NB4 (cell line): ENCODE measurements around the gene RARG.

Experiments used
- DNase-seq: peaks from one replicate; pipeline ENCODE4 v3.0.0; 2010; ENCODE audit warnings: low read depth
- H3K4me3 ChIP-seq: one replicate; pipeline ENCODE4 v1.5.1; 2011; ENCODE audit warnings: mild to moderate bottlenecking, low read depth, low read length, moderate library complexity
- CTCF ChIP-seq: IDR thresholded peaks from one replicate; pipeline ENCODE4 v1.5.1; 2012; ENCODE audit warnings: low read depth, low read length
- MAX ChIP-seq: IDR thresholded peaks from 2 replicates; pipeline ENCODE4 v1.6.1; 2011; ENCODE audit warnings: low read depth, low read length
- MYC ChIP-seq: IDR thresholded peaks from 2 replicates; pipeline ENCODE4 v1.6.1; 2011; ENCODE audit warnings: low read depth, low read length
- POLR2A ChIP-seq: IDR thresholded peaks from 2 replicates; pipeline ENCODE4 v1.6.1; 2011; ENCODE audit warnings: mild to moderate bottlenecking; ENCODE audit not compliant: insufficient read length; ENCODE audit errors: extremely low read depth

Gene RARG

GRCh38 chr12:53236443-53237111 lies 4.6 kb upstream of the RARG start:
- no peak overlapping the region for H3K4me3 ChIP-seq
- TF ChIP-seq MYC = no peak
- no peak for TF ChIP-seq MAX
- TF ChIP-seq CTCF = no peak
- no peak for TF ChIP-seq POLR2A
- DNase-seq = no peak

GRCh38 chr12:53235742-53236442 lies 3.9 kb upstream of the RARG start:
- H3K4me3 ChIP-seq = no peak overlapping the region
- no peak for DNase-seq

GRCh38 chr12:53235164-53235563 lies 3.2 kb upstream of the RARG start:
- no peak overlapping the region for H3K4me3 ChIP-seq
- DNase-seq = no peak
- TF ChIP-seq MYC (no peak), POLR2A (no peak), CTCF (no peak), MAX (no peak)

More at GRCh38 chr12:53235742-53236442, 3.9 kb upstream of the RARG start:
- TF ChIP-seq MYC (no peak), MAX (no peak), POLR2A (no peak), CTCF (no peak)

- no peak for DNase-seq
- no peak for TF ChIP-seq MYC
- no peak for TF ChIP-seq CTCF
- no peak for TF ChIP-seq MAX
- no peak for TF ChIP-seq POLR2A
- H3K4me3 ChIP-seq = no peak overlapping the region
These were observed 2.4 kb upstream of the RARG start for GRCh38 chr12:53234271-53234914.

GRCh38 chr12:53233671-53234121 lies 1.7 kb upstream of the RARG start:
- no peak overlapping the region for H3K4me3 ChIP-seq
- no peak for TF ChIP-seq MAX
- TF ChIP-seq CTCF = no peak
- TF ChIP-seq POLR2A = no peak
- no peak for TF ChIP-seq MYC
- DNase-seq = no peak
